HCT116 (cell line): ENCODE data around the gene EGFR. TPM values are rescaled to one million over a fixed set of nuclear protein-coding genes. Genes with fewer than 3 reads are reported as not detected.

Experiments used
- ATAC-seq: fragments of 200-7000 bp; cut with Tn5 transposase; 2 replicates; pipeline ENCODE4 v1.9.1; 2020; ENCODE audit warnings: mild to moderate bottlenecking, moderate library complexity
- BruUV-seq: library from RNA; stranded (reverse); fragments of 400-500 nt; replicated peaks from 2 replicates; lab custom pipeline; 2021; lab: Mats Ljungman, UMichigan
- CTCF ChIA-PET: fragments of 300-600 bp; sonication (Branson Sonifier 250); formaldehyde crosslinking; loops from one replicate; lab custom pipeline; 2021; ENCODE audit warnings: antibody characterized with exemption; lab: Charles Lee
- POLR2A ChIA-PET: fragments of 300-600, 350-600 bp; sonication (Branson Sonifier 250); formaldehyde crosslinking; loops from one replicate; lab custom pipeline; 2021; ENCODE audit warnings: antibody characterized with exemption; lab: Charles Lee
- RAD21 ChIA-PET, 2 experiments: fragments of 300-600 bp; sonication (Branson Sonifier 250); formaldehyde crosslinking; loops; one replicate each; lab custom pipeline; 2023; ENCODE audit warnings: low total read pairs in 2 of 2; ENCODE audit not compliant: uncharacterized antibody in 2 of 2, unreplicated experiment in 2 of 2, low non-redundant PET in 1 of 2; lab: Charles Lee
- DNase-seq: peaks from one replicate; pipeline ENCODE4 v3.0.0-alpha.2; 2010; ENCODE audit warnings: low read depth, low spot score
- H2AFZ ChIP-seq: fragments of 200-600 bp; shearing (Covaris generic), sonication (generic); 2 replicates; pipeline ENCODE4 v1.6.1; 2017; ENCODE audit warnings: low read depth, mixed run types, mixed read lengths, antibody characterized with exemption, low read length; ENCODE audit not compliant: poor library complexity, severe bottlenecking
- H3K27ac ChIP-seq: 2 replicates; pipeline ENCODE4 v1.5.1; 2012; ENCODE audit warnings: low read depth, low read length
- H3K27me3 ChIP-seq: fragments of 200-600 bp; sonication (generic); 2 replicates; pipeline ENCODE4 v1.6.1; 2016; ENCODE audit warnings: mixed run types, low read length, mixed read lengths; ENCODE audit not compliant: insufficient read depth
- H3K36me3 ChIP-seq, 2 experiments: fragments of 200-500 bp in 1 of 2; fragments of 200-600 bp in 1 of 2; sonication (Bioruptor generic) in 1 of 2; sonication (generic) in 1 of 2; 2 replicates each; pipeline versions ENCODE4 v1.5.1 to v1.6.1; 2014 to 2016; ENCODE audit warnings: low read length in 2 of 2, inconsistent platforms in 1 of 2, mixed read lengths in 1 of 2, mixed run types in 1 of 2; ENCODE audit not compliant: insufficient read depth in 2 of 2, control insufficient read depth in 1 of 2
- H3K4me1 ChIP-seq, 2 experiments: fragments of 200-600 bp in 1 of 2; sonication (generic) in 1 of 2; 2 replicates each; pipeline versions ENCODE4 v1.5.1 to v1.6.1; 2012 to 2017; ENCODE audit warnings: low read length in 2 of 2, inconsistent platforms in 1 of 2, mild to moderate bottlenecking in 1 of 2, mixed read lengths in 1 of 2, mixed run types in 1 of 2, moderate library complexity in 1 of 2; ENCODE audit not compliant: insufficient read depth in 2 of 2, control insufficient read depth in 1 of 2
- H3K4me2 ChIP-seq: fragments of 200-600 bp; sonication (generic); 2 replicates; pipeline ENCODE4 v1.6.1; 2017; ENCODE audit warnings: mixed run types, low read length, mixed read lengths
- H3K4me3 ChIP-seq, 2 experiments: fragments of 200-600 bp in 1 of 2; sonication (generic) in 1 of 2; replicated peaks in 1 of 2; 2 replicates each; pipeline ENCODE4 v1.5.1; 2011 to 2016; ENCODE audit warnings: low read length in 2 of 2, control low read depth in 1 of 2, low read depth in 1 of 2, mild to moderate bottlenecking in 1 of 2, mixed read lengths in 1 of 2, mixed run types in 1 of 2
- H3K79me2 ChIP-seq: fragments of 200-600 bp; sonication (generic); 2 replicates; pipeline ENCODE4 v1.6.1; 2017; ENCODE audit warnings: mild to moderate bottlenecking, mixed run types, low read length, moderate library complexity, mixed read lengths; ENCODE audit not compliant: insufficient read depth
- H3K9ac ChIP-seq: fragments of 200-600 bp; sonication (generic); 2 replicates; pipeline ENCODE4 v1.6.1; 2016; ENCODE audit warnings: low read length, mixed read lengths
- H3K9me2 ChIP-seq: fragments of 200-600 bp; sonication (generic), shearing (Covaris generic); 2 replicates; pipeline ENCODE4 v1.6.1; 2017; ENCODE audit warnings: mixed run types, mild to moderate bottlenecking, moderate library complexity; ENCODE audit not compliant: insufficient read depth
- H3K9me3 ChIP-seq, 2 experiments: fragments of 200-500 bp in 1 of 2; fragments of 200-600 bp in 1 of 2; sonication (Bioruptor generic) in 1 of 2; sonication (generic) in 1 of 2; 2 replicates each; pipeline ENCODE4 v1.6.1; 2014 to 2017; ENCODE audit warnings: low read length in 2 of 2, mixed read lengths in 2 of 2, inconsistent platforms in 1 of 2, low read depth in 1 of 2, mild to moderate bottlenecking in 1 of 2, mixed run types in 1 of 2, moderate library complexity in 1 of 2; ENCODE audit not compliant: control insufficient read depth in 1 of 2, insufficient read depth in 1 of 2
- H4K20me1 ChIP-seq: fragments of 200-600 bp; sonication (generic), shearing (Covaris generic); 2 replicates; pipeline ENCODE4 v1.6.1; 2017; ENCODE audit warnings: mixed run types, mild to moderate bottlenecking, moderate library complexity; ENCODE audit not compliant: insufficient read depth
- CBX3 ChIP-seq: IDR thresholded peaks from 2 replicates; pipeline ENCODE4 v1.6.1; 2012; ENCODE audit warnings: low read depth
- CEBPB ChIP-seq: IDR thresholded peaks from 2 replicates; pipeline ENCODE4 v1.6.1; 2012; ENCODE audit warnings: low read depth
- EGR1 ChIP-seq: IDR thresholded peaks from 2 replicates; pipeline ENCODE4 v1.6.1; 2012; ENCODE audit warnings: low read depth
- ELF1 ChIP-seq: IDR thresholded peaks from 2 replicates; pipeline ENCODE4 v1.6.1; 2012; ENCODE audit warnings: low read depth, borderline replicate concordance
- FOSL1 ChIP-seq: IDR thresholded peaks from 2 replicates; pipeline ENCODE4 v1.6.1; 2012; ENCODE audit warnings: low read depth
- JUND ChIP-seq: IDR thresholded peaks from 2 replicates; pipeline ENCODE4 v1.6.1; 2012
- POLR2A ChIP-seq: IDR thresholded peaks from 2 replicates; pipeline ENCODE4 v1.7.0; 2011; ENCODE audit warnings: borderline replicate concordance; ENCODE audit not compliant: insufficient read depth, insufficient read length; ENCODE audit errors: extremely low read depth
- POLR2AphosphoS5 ChIP-seq: IDR thresholded peaks from 2 replicates; pipeline ENCODE4 v1.6.1; 2011; ENCODE audit warnings: mild to moderate bottlenecking, low read depth, low read length, moderate library complexity
- SIN3A ChIP-seq: IDR thresholded peaks from 2 replicates; pipeline ENCODE4 v1.6.1; 2012; ENCODE audit warnings: low read depth
- SP1 ChIP-seq: IDR thresholded peaks from 2 replicates; pipeline ENCODE4 v1.6.1; 2012; ENCODE audit warnings: low read depth
- SRF ChIP-seq: IDR thresholded peaks from 2 replicates; pipeline ENCODE4 v1.6.1; 2012; ENCODE audit warnings: low read depth
- TCF7L2 ChIP-seq: IDR thresholded peaks from 2 replicates; pipeline ENCODE4 v1.7.0; 2011; ENCODE audit warnings: borderline replicate concordance, inconsistent platforms; ENCODE audit not compliant: insufficient read depth, insufficient read length; ENCODE audit errors: extremely low read depth
- ZFX ChIP-seq: fragments of 450-650 bp; IDR thresholded peaks from 2 replicates; pipeline ENCODE4 v1.6.1; 2017
- ZNF274 ChIP-seq: fragments of 200-500 bp; sonication (Bioruptor generic); IDR thresholded peaks from 2 replicates; pipeline ENCODE4 v1.6.1; 2014; ENCODE audit warnings: mild to moderate bottlenecking, low read depth, low read length, inconsistent platforms
- intact Hi-C: fragments of 100-400 bp; cut with micrococcal nuclease; formaldehyde crosslinking; loops from 2 replicates; pipeline ENCODE4 v1.10.0; 2022
- total RNA-seq: library from RNA; stranded (reverse); gene quantifications from one replicate; pipeline ENCODE4 v1.2.1, GENCODE V29; 2021; ENCODE audit not compliant: unreplicated experiment
- TF ChIP-seq, protein P1 (sequence below): IDR thresholded peaks from 2 replicates; pipeline ENCODE4 v1.6.1; 2012; ENCODE audit warnings: low read depth
- TF ChIP-seq, protein P2 (sequence below): IDR thresholded peaks from 2 replicates; pipeline ENCODE4 v1.6.1; 2012
- TF ChIP-seq, protein P3 (sequence below): IDR thresholded peaks from 2 replicates; pipeline ENCODE4 v1.6.1; 2011; ENCODE audit warnings: mild to moderate bottlenecking, low read length, moderate library complexity; ENCODE audit not compliant: insufficient replicate concordance; ENCODE audit errors: extremely low read depth
- TF ChIP-seq, protein P4 (sequence below): IDR thresholded peaks from 2 replicates; pipeline ENCODE4 v1.6.1; 2012

The EGFR gene
- total RNA-seq, 1 experiment from 2014 or later = 71.5 TPM

DNA sequence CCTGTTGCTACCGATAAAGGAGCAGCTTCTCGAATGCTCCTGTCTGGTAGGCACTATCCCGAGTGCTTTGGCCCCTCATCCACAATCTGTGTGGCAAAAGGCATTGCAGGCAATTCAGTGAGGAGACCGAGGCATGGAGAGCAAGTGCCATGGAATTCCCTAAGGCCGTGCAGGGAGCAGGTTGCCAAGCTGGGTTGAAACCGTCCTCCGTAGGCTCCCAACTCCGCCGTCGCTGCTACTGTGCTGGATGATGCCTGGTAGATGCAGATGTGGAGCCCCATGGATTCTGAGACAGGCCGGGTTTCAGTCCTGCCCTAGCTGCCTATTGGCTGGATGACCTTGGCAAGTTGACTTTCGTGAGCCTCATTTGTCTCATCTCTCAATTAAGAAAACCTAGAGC is 85.3 kb downstream of the EGFR start:
- no peak overlapping the region for H3K4me3 ChIP-seq
- H3K9me3 ChIP-seq = no peaks in the 10 kb centered on the region
- H3K79me2 ChIP-seq = peaks cover 63% of the 10 kb centered on the region
- ChIA-PET CTCF (no interaction called here), POLR2A (no interaction called here), RAD21 (no interaction called here)
- peak overlapping the region; percentile 16; the same call in 1 of the 2 replicates for H3K4me2 ChIP-seq
- H4K20me1 ChIP-seq = peaks cover 1% of the 10 kb centered on the region; the same call in 1 of the 2 replicates
- peak overlapping the region; percentile 27 for H3K27ac ChIP-seq
- DNase-seq = no peak
- intact Hi-C loops = no loop called here
- no peak for TF ChIP-seq POLR2AphosphoS5
- TF ChIP-seq, protein P1, sequence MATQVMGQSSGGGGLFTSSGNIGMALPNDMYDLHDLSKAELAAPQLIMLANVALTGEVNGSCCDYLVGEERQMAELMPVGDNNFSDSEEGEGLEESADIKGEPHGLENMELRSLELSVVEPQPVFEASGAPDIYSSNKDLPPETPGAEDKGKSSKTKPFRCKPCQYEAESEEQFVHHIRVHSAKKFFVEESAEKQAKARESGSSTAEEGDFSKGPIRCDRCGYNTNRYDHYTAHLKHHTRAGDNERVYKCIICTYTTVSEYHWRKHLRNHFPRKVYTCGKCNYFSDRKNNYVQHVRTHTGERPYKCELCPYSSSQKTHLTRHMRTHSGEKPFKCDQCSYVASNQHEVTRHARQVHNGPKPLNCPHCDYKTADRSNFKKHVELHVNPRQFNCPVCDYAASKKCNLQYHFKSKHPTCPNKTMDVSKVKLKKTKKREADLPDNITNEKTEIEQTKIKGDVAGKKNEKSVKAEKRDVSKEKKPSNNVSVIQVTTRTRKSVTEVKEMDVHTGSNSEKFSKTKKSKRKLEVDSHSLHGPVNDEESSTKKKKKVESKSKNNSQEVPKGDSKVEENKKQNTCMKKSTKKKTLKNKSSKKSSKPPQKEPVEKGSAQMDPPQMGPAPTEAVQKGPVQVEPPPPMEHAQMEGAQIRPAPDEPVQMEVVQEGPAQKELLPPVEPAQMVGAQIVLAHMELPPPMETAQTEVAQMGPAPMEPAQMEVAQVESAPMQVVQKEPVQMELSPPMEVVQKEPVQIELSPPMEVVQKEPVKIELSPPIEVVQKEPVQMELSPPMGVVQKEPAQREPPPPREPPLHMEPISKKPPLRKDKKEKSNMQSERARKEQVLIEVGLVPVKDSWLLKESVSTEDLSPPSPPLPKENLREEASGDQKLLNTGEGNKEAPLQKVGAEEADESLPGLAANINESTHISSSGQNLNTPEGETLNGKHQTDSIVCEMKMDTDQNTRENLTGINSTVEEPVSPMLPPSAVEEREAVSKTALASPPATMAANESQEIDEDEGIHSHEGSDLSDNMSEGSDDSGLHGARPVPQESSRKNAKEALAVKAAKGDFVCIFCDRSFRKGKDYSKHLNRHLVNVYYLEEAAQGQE = no peak
- TF ChIP-seq, protein P2, sequence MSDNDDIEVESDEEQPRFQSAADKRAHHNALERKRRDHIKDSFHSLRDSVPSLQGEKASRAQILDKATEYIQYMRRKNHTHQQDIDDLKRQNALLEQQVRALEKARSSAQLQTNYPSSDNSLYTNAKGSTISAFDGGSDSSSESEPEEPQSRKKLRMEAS = no peak
- TF ChIP-seq, protein P3, sequence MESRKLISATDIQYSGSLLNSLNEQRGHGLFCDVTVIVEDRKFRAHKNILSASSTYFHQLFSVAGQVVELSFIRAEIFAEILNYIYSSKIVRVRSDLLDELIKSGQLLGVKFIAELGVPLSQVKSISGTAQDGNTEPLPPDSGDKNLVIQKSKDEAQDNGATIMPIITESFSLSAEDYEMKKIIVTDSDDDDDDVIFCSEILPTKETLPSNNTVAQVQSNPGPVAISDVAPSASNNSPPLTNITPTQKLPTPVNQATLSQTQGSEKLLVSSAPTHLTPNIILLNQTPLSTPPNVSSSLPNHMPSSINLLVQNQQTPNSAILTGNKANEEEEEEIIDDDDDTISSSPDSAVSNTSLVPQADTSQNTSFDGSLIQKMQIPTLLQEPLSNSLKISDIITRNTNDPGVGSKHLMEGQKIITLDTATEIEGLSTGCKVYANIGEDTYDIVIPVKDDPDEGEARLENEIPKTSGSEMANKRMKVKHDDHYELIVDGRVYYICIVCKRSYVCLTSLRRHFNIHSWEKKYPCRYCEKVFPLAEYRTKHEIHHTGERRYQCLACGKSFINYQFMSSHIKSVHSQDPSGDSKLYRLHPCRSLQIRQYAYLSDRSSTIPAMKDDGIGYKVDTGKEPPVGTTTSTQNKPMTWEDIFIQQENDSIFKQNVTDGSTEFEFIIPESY = no peak
- TF ChIP-seq CEBPB = no peak
- no peak for TF ChIP-seq ELF1
- TF ChIP-seq SRF = no peak
- TF ChIP-seq ZNF274 = no peak
- TF ChIP-seq EGR1 = no peak
- TF ChIP-seq CBX3 = no peak
- TF ChIP-seq SP1 = no peak
- TF ChIP-seq ZFX = no peak
- no peak for TF ChIP-seq TCF7L2
- TF ChIP-seq, protein P4, sequence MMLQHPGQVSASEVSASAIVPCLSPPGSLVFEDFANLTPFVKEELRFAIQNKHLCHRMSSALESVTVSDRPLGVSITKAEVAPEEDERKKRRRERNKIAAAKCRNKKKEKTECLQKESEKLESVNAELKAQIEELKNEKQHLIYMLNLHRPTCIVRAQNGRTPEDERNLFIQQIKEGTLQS = no peak
- no peak for TF ChIP-seq SIN3A
- TF ChIP-seq POLR2A = no peak
- no peak for TF ChIP-seq JUND
- TF ChIP-seq FOSL1 = no peak
- H3K9ac ChIP-seq = no peak overlapping the region
- H3K9me2 ChIP-seq = no peaks in the 10 kb centered on the region
- no peaks in the 10 kb centered on the region for H3K27me3 ChIP-seq
- BruUV-seq = no TSS peak
- no peak for ATAC-seq
- H3K4me1 ChIP-seq = peaks cover 41 to 57% of the 10 kb centered on the region in 2 experiments
- no peaks in the 10 kb centered on the region for H3K36me3 ChIP-seq
- H2AFZ ChIP-seq = no peak overlapping the region
